ENCODE data around the gene FOCAD. TPM values are rescaled to one million over a fixed set of nuclear protein-coding genes. Genes with fewer than 3 reads are reported as not detected.

FOCAD gene
- total and polyA plus RNA-seq, 4 donors, result 6.8 to 62.1 (median 27.9) TPM

GRCh38 chr9:21029661-21030060 lies 345.6 kb downstream of the FOCAD start:
- H3K27me3 ChIP-seq (ENCODE audit: control insufficient read depth in 3 of 3, insufficient read depth in 3 of 3, low read length in 2 of 3), result no peaks in the 10 kb centered on the region
- DNase-seq (no peak), ATAC-seq (ENCODE audit: insufficient read depth, low FRiP score) (no peak)
- peaks cover 0 to 2% (median 0%) of the 10 kb centered on the region in 4 donors for H3K36me3 ChIP-seq (ENCODE audit: control insufficient read depth in 4 of 4, insufficient read depth in 4 of 4, low read length in 4 of 4)
- H3K4me1 ChIP-seq (ENCODE audit: control insufficient read depth in 5 of 5, insufficient read depth in 5 of 5, low read length in 5 of 5), result peaks cover 0 to 8% (median 0%) of the 10 kb centered on the region in 5 donors
- TF ChIP-seq CTCF (IDR thresholded peaks at IDR 0.05; ENCODE audit: control extremely low read depth, extremely low read depth), result no peak
- no peak overlapping the region for H3K4me3 ChIP-seq
- WGBS, 2 donors, result 64 to 78% methylated on average over 8 of the region's 8 CpGs
- no peaks in the 10 kb centered on the region for H3K9me3 ChIP-seq (ENCODE audit: control insufficient read depth in 4 of 4, insufficient read depth in 3 of 4, low read length in 3 of 4)
- no peak overlapping the region for H3K9ac ChIP-seq (ENCODE audit: insufficient read depth in 1 of 2, low read length in 2 of 2)
- H3K27ac ChIP-seq (ENCODE audit: low read depth in 1 of 2, low read length in 1 of 2), result no peak overlapping the region

GRCh38 chr9:21030389-21031035 lies 346.5 kb downstream of the FOCAD start:
- H3K36me3 ChIP-seq (ENCODE audit: control insufficient read depth in 4 of 4, insufficient read depth in 4 of 4, low read length in 4 of 4), result peaks cover 0 to 2% (median 0%) of the 10 kb centered on the region in 4 donors
- DNase-seq (peak in 2 of 3 donors; percentile 25 to 39), ATAC-seq (ENCODE audit: insufficient read depth, low FRiP score) (peak; percentile 54)
- H3K9me3 ChIP-seq (ENCODE audit: control insufficient read depth in 4 of 4, insufficient read depth in 3 of 4, low read length in 3 of 4), result no peaks in the 10 kb centered on the region
- 65 to 69% methylated on average over 5 of the region's 5 CpGs for WGBS, 2 donors
- peak overlapping the region; percentile 8 to 47 for H3K9ac ChIP-seq (ENCODE audit: insufficient read depth in 1 of 2, low read length in 2 of 2)
- peaks cover 0 to 8% (median 0%) of the 10 kb centered on the region in 5 donors for H3K4me1 ChIP-seq (ENCODE audit: control insufficient read depth in 5 of 5, insufficient read depth in 5 of 5, low read length in 5 of 5)
- no peak overlapping the region for H3K4me3 ChIP-seq
- H3K27ac ChIP-seq (ENCODE audit: low read depth in 1 of 2, low read length in 1 of 2), result peak overlapping the region in 1 of 2 donors; percentile 84
- no peaks in the 10 kb centered on the region for H3K27me3 ChIP-seq (ENCODE audit: control insufficient read depth in 3 of 3, insufficient read depth in 3 of 3, low read length in 2 of 3)
- no peak for TF ChIP-seq CTCF (IDR thresholded peaks at IDR 0.05; ENCODE audit: control extremely low read depth, extremely low read depth)

GRCh38 chr9:21031091-21031807 lies 347.2 kb downstream of the FOCAD start, which contains the start of gene HACD4:
TSS of gene HACD4 (minus strand) at chr9:21031640. CDS start at chr9:21031590, 50 bp downstream.
- Histone ChIP-seq H3K4me1 (ENCODE audit: control insufficient read depth in 5 of 5, insufficient read depth in 5 of 5, low read length in 5 of 5) (peaks cover 0 to 8% (median 0%) of the 10 kb centered on the region in 5 donors), H3K4me3 (peak within 1 kb of the TSS; percentile 5), H3K27ac (ENCODE audit: low read depth in 1 of 2, low read length in 1 of 2) (peak within 1 kb of the TSS in 1 of 2 donors; percentile 84), H3K36me3 (ENCODE audit: control insufficient read depth in 4 of 4, insufficient read depth in 4 of 4, low read length in 4 of 4) (no peaks in the 10 kb centered on the region), H3K9me3 (ENCODE audit: control insufficient read depth in 4 of 4, insufficient read depth in 3 of 4, low read length in 3 of 4) (no peaks in the 10 kb centered on the region), H3K9ac (ENCODE audit: insufficient read depth in 1 of 2, low read length in 2 of 2) (peak within 1 kb of the TSS; percentile 8 to 87), H3K27me3 (ENCODE audit: control insufficient read depth in 3 of 3, insufficient read depth in 3 of 3, low read length in 2 of 3) (no peaks in the 10 kb centered on the region)
- WGBS, 2 donors, result 2 to 6% methylated on average over 31 to 46 of the region's 46 CpGs
- peak; percentile 90 for ATAC-seq (ENCODE audit: insufficient read depth, low FRiP score)
- TF ChIP-seq CTCF (IDR thresholded peaks at IDR 0.05; ENCODE audit: control extremely low read depth, extremely low read depth), result no peak
- peak; percentile 61 to 78 (median 62) for DNase-seq
